ENCODE results near the gene SEMA3A.
A peak's percentile ranks its signal among the peaks of the same experiment; 100 is the strongest.

SEMA3A gene

GRCh38 chr7:84111842-84112241, 82.7 kb downstream of the SEMA3A start:
- no peaks in the 10 kb centered on the region for H3K27me3 ChIP-seq (ENCODE audit: insufficient read depth, low read length)
- peaks cover 10% of the 10 kb centered on the region; the same call in 1 of the 2 replicates for H3K36me3 ChIP-seq (ENCODE audit: insufficient read depth, low read length)
- H3K9ac ChIP-seq (ENCODE audit: low read depth, low read length): no peak overlapping the region
- H3K4me3 ChIP-seq (ENCODE audit: low read length): no peak overlapping the region
- peaks cover 79% of the 10 kb centered on the region for H3K4me1 ChIP-seq (ENCODE audit: insufficient read depth, low read length)
- no peaks in the 10 kb centered on the region for H3K9me3 ChIP-seq (ENCODE audit: insufficient read depth, low read depth, low read length)
- peak overlapping the region; percentile 9; the same call in 1 of the 2 replicates for H3K27ac ChIP-seq (ENCODE audit: low read depth, low read length)

- Histone ChIP-seq H3K27ac (ENCODE audit: low read depth, low read length) (peak overlapping the region; percentile 76), H3K9ac (ENCODE audit: low read depth, low read length) (0 out of 2 replicates have a peak overlapping the region, but pooled peaks have one; percentile 1), H3K27me3 (ENCODE audit: insufficient read depth, low read length) (no peaks in the 10 kb centered on the region), H3K4me3 (ENCODE audit: low read length) (no peak overlapping the region), H3K9me3 (ENCODE audit: insufficient read depth, low read depth, low read length) (no peaks in the 10 kb centered on the region), H3K4me1 (ENCODE audit: insufficient read depth, low read length) (peaks cover 83% of the 10 kb centered on the region), H3K36me3 (ENCODE audit: insufficient read depth, low read length) (peaks cover 10% of the 10 kb centered on the region; the same call in 1 of the 2 replicates)
- 52% methylated on average over 3 of the region's 3 CpGs for WGBS
Measured at GRCh38 chr7:84110400-84110799, 84.2 kb downstream of the SEMA3A start.

GRCh38 chr7:84108787-84109186, 85.8 kb downstream of the SEMA3A start:
- Histone ChIP-seq H3K4me1 (ENCODE audit: insufficient read depth, low read length) (peaks cover 76% of the 10 kb centered on the region), H3K27me3 (ENCODE audit: insufficient read depth, low read length) (no peaks in the 10 kb centered on the region), H3K9ac (ENCODE audit: low read depth, low read length) (no peak overlapping the region), H3K27ac (ENCODE audit: low read depth, low read length) (no peak overlapping the region; the same call in 1 of the 2 replicates), H3K9me3 (ENCODE audit: insufficient read depth, low read depth, low read length) (no peaks in the 10 kb centered on the region), H3K36me3 (ENCODE audit: insufficient read depth, low read length) (peaks cover 10% of the 10 kb centered on the region; the same call in 1 of the 2 replicates), H3K4me3 (ENCODE audit: low read length) (no peak overlapping the region)
- 76% methylated on average over 2 of the region's 2 CpGs for WGBS

GRCh38 chr7:84108119-84108518, 86.5 kb downstream of the SEMA3A start:
- 88% methylated on average over 1 of the region's 1 CpG for WGBS
- no peak overlapping the region for H3K9ac ChIP-seq (ENCODE audit: low read depth, low read length)
- H3K27ac ChIP-seq (ENCODE audit: low read depth, low read length): peak overlapping the region; percentile 56
- peaks cover 70% of the 10 kb centered on the region for H3K4me1 ChIP-seq (ENCODE audit: insufficient read depth, low read length)
- no peaks in the 10 kb centered on the region for H3K9me3 ChIP-seq (ENCODE audit: insufficient read depth, low read depth, low read length)
- no peak overlapping the region for H3K4me3 ChIP-seq (ENCODE audit: low read length)
- H3K36me3 ChIP-seq (ENCODE audit: insufficient read depth, low read length): peaks cover 10% of the 10 kb centered on the region; the same call in 1 of the 2 replicates
- H3K27me3 ChIP-seq (ENCODE audit: insufficient read depth, low read length): no peaks in the 10 kb centered on the region

GRCh38 chr7:84107259-84107658, 87.3 kb downstream of the SEMA3A start:
- WGBS: no CpG with 5 or more reads among the region's 2 CpGs

GRCh38 chr7:84106291-84106690, 88.3 kb downstream of the SEMA3A start:
- peaks cover 51% of the 10 kb centered on the region for H3K4me1 ChIP-seq (ENCODE audit: insufficient read depth, low read length)
- no peaks in the 10 kb centered on the region for H3K27me3 ChIP-seq (ENCODE audit: insufficient read depth, low read length)
- H3K4me3 ChIP-seq (ENCODE audit: low read length): no peak overlapping the region
- no peaks in the 10 kb centered on the region for H3K9me3 ChIP-seq (ENCODE audit: insufficient read depth, low read depth, low read length)
- H3K36me3 ChIP-seq (ENCODE audit: insufficient read depth, low read length): peaks cover 10% of the 10 kb centered on the region; the same call in 1 of the 2 replicates
- 100% methylated on average over 2 of the region's 3 CpGs for WGBS
- no peak overlapping the region for H3K27ac ChIP-seq (ENCODE audit: low read depth, low read length)
- no peak overlapping the region for H3K9ac ChIP-seq (ENCODE audit: low read depth, low read length)

More at GRCh38 chr7:84107259-84107658, 87.3 kb downstream of the SEMA3A start:
- H3K4me3 ChIP-seq (ENCODE audit: low read length): no peak overlapping the region
- no peaks in the 10 kb centered on the region for H3K9me3 ChIP-seq (ENCODE audit: insufficient read depth, low read depth, low read length)
- no peaks in the 10 kb centered on the region for H3K27me3 ChIP-seq (ENCODE audit: insufficient read depth, low read length)
- H3K4me1 ChIP-seq (ENCODE audit: insufficient read depth, low read length): peaks cover 61% of the 10 kb centered on the region
- H3K36me3 ChIP-seq (ENCODE audit: insufficient read depth, low read length): peaks cover 10% of the 10 kb centered on the region; the same call in 1 of the 2 replicates
- H3K9ac ChIP-seq (ENCODE audit: low read depth, low read length): no peak overlapping the region
- H3K27ac ChIP-seq (ENCODE audit: low read depth, low read length): peak overlapping the region; percentile 26; the same call in 1 of the 2 replicates

- no peak overlapping the region for H3K27ac ChIP-seq (ENCODE audit: low read depth, low read length)
- no peak overlapping the region for H3K4me3 ChIP-seq (ENCODE audit: low read length)
- H3K36me3 ChIP-seq (ENCODE audit: insufficient read depth, low read length): peaks cover 10% of the 10 kb centered on the region; the same call in 1 of the 2 replicates
- WGBS: 100% methylated on average over 1 of the region's 1 CpG
- H3K9me3 ChIP-seq (ENCODE audit: insufficient read depth, low read depth, low read length): no peaks in the 10 kb centered on the region
- no peaks in the 10 kb centered on the region for H3K27me3 ChIP-seq (ENCODE audit: insufficient read depth, low read length)
- H3K9ac ChIP-seq (ENCODE audit: low read depth, low read length): no peak overlapping the region
- H3K4me1 ChIP-seq (ENCODE audit: insufficient read depth, low read length): peaks cover 44% of the 10 kb centered on the region
Measured at GRCh38 chr7:84105586-84105985, 89.0 kb downstream of the SEMA3A start.

- Histone ChIP-seq H3K4me1 (ENCODE audit: insufficient read depth, low read length) (peaks cover 37% of the 10 kb centered on the region), H3K27ac (ENCODE audit: low read depth, low read length) (no peak overlapping the region), H3K9ac (ENCODE audit: low read depth, low read length) (no peak overlapping the region), H3K9me3 (ENCODE audit: insufficient read depth, low read depth, low read length) (no peaks in the 10 kb centered on the region), H3K4me3 (ENCODE audit: low read length) (no peak overlapping the region), H3K36me3 (ENCODE audit: insufficient read depth, low read length) (peaks cover 10% of the 10 kb centered on the region; the same call in 1 of the 2 replicates), H3K27me3 (ENCODE audit: insufficient read depth, low read length) (no peaks in the 10 kb centered on the region)
- WGBS: 82% methylated on average over 2 of the region's 3 CpGs
Measured at GRCh38 chr7:84104826-84105225, 89.8 kb downstream of the SEMA3A start.

- Histone ChIP-seq H3K4me3 (ENCODE audit: low read length) (no peak overlapping the region), H3K9me3 (ENCODE audit: insufficient read depth, low read depth, low read length) (no peaks in the 10 kb centered on the region), H3K27me3 (ENCODE audit: insufficient read depth, low read length) (no peaks in the 10 kb centered on the region), H3K27ac (ENCODE audit: low read depth, low read length) (no peak overlapping the region), H3K4me1 (ENCODE audit: insufficient read depth, low read length) (peaks cover 14% of the 10 kb centered on the region), H3K9ac (ENCODE audit: low read depth, low read length) (no peak overlapping the region), H3K36me3 (ENCODE audit: insufficient read depth, low read length) (no peaks in the 10 kb centered on the region)
- WGBS: 100% methylated on average over 1 of the region's 1 CpG
Measured at GRCh38 chr7:84102213-84102612, 92.4 kb downstream of the SEMA3A start.

- no peaks in the 10 kb centered on the region for H3K27me3 ChIP-seq (ENCODE audit: insufficient read depth, low read length)
- no peak overlapping the region for H3K4me3 ChIP-seq (ENCODE audit: low read length)
- H3K9ac ChIP-seq (ENCODE audit: low read depth, low read length): no peak overlapping the region
- peaks cover 9% of the 10 kb centered on the region for H3K4me1 ChIP-seq (ENCODE audit: insufficient read depth, low read length)
- H3K9me3 ChIP-seq (ENCODE audit: insufficient read depth, low read depth, low read length): no peaks in the 10 kb centered on the region
- no peaks in the 10 kb centered on the region for H3K36me3 ChIP-seq (ENCODE audit: insufficient read depth, low read length)
- WGBS: 89% methylated on average over 1 of the region's 1 CpG
- H3K27ac ChIP-seq (ENCODE audit: low read depth, low read length): no peak overlapping the region
Measured at GRCh38 chr7:84100866-84101265, 93.7 kb downstream of the SEMA3A start.

GRCh38 chr7:84095971-84096370, 98.6 kb downstream of the SEMA3A start:
- Histone ChIP-seq H3K27ac (ENCODE audit: low read depth, low read length) (no peak overlapping the region), H3K4me3 (ENCODE audit: low read length) (no peak overlapping the region), H3K27me3 (ENCODE audit: insufficient read depth, low read length) (no peaks in the 10 kb centered on the region), H3K36me3 (ENCODE audit: insufficient read depth, low read length) (0 out of 2 replicates have a peak, but pooled peaks cover 3% of the 10 kb centered on the region), H3K9ac (ENCODE audit: low read depth, low read length) (no peak overlapping the region), H3K9me3 (ENCODE audit: insufficient read depth, low read depth, low read length) (no peaks in the 10 kb centered on the region), H3K4me1 (ENCODE audit: insufficient read depth, low read length) (peaks cover 15% of the 10 kb centered on the region)
- 100% methylated on average over 1 of the region's 2 CpGs for WGBS

GRCh38 chr7:84092207-84092606, 102.4 kb downstream of the SEMA3A start:
- H3K9ac ChIP-seq (ENCODE audit: low read depth, low read length): no peak overlapping the region
- H3K27ac ChIP-seq (ENCODE audit: low read depth, low read length): 0 out of 2 replicates have a peak overlapping the region, but pooled peaks have one; percentile 21
- 83% methylated on average over 4 of the region's 5 CpGs for WGBS
- H3K36me3 ChIP-seq (ENCODE audit: insufficient read depth, low read length): 0 out of 2 replicates have a peak, but pooled peaks cover 3% of the 10 kb centered on the region
- no peak overlapping the region for H3K4me3 ChIP-seq (ENCODE audit: low read length)
- H3K4me1 ChIP-seq (ENCODE audit: insufficient read depth, low read length): peaks cover 29% of the 10 kb centered on the region
- H3K27me3 ChIP-seq (ENCODE audit: insufficient read depth, low read length): no peaks in the 10 kb centered on the region
- no peaks in the 10 kb centered on the region for H3K9me3 ChIP-seq (ENCODE audit: insufficient read depth, low read depth, low read length)
